AG04450 (cell line): ENCODE measurements around the gene EIF3K. TPM values are rescaled to one million over a fixed set of nuclear protein-coding genes. Genes with fewer than 3 reads are reported as not detected.
"Not testable (repeated sequence)": the region's sequence is repeated elsewhere in the genome, so short reads cannot be mapped to it uniquely, and the experiment has no call there.

Source experiments
- CTCF ChIA-PET: fragments of 300-600, 350-600 bp; formaldehyde crosslinking; extraction: SDS; loops from one replicate; lab custom pipeline; 2022; ENCODE audit warnings: antibody characterized with exemption, inconsistent platforms; lab: Charles Lee
- POLR2A ChIA-PET: fragments of 350-600 bp; formaldehyde crosslinking; extraction: SDS; loops from one replicate; lab custom pipeline; 2021; ENCODE audit warnings: antibody characterized with exemption, inconsistent platforms; lab: Yijun Ruan, JAX
- DNase-seq: peaks from one replicate; pipeline ENCODE4 v3.0.0-alpha.2; 2011; ENCODE audit warnings: low read depth, low spot score
- H3K27ac ChIP-seq: one replicate; pipeline ENCODE4 v1.5.1; 2012; ENCODE audit warnings: low read depth, low read length, control low read depth
- H3K27me3 ChIP-seq: one replicate; pipeline ENCODE4 v1.6.0; 2012; ENCODE audit warnings: low read length; ENCODE audit not compliant: control insufficient read depth, insufficient read depth
- H3K4me3 ChIP-seq: 2 replicates; pipeline ENCODE4 v1.5.1; 2011; ENCODE audit warnings: mild to moderate bottlenecking, low read depth, low read length, control low read depth
- H3K9me3 ChIP-seq: 2 replicates; pipeline ENCODE4 v1.5.1; 2012; ENCODE audit warnings: low read length; ENCODE audit not compliant: control insufficient read depth, insufficient read depth
- polyA plus RNA-seq: library from polyadenylated mRNA; depleted of rRNA; stranded (reverse); fragments of >200 nt; gene quantifications from 2 replicates; pipeline ENCODE4 v1.2.3, GENCODE V29; 2011
- TF ChIP-seq, protein P1 (sequence below): IDR thresholded peaks from 2 replicates; pipeline ENCODE4 v1.5.1; 2011; ENCODE audit warnings: low read depth, low read length, control low read depth, inconsistent platforms

Gene EIF3K
- polyA plus RNA-seq, 1 experiment, result 168 TPM

DNA sequence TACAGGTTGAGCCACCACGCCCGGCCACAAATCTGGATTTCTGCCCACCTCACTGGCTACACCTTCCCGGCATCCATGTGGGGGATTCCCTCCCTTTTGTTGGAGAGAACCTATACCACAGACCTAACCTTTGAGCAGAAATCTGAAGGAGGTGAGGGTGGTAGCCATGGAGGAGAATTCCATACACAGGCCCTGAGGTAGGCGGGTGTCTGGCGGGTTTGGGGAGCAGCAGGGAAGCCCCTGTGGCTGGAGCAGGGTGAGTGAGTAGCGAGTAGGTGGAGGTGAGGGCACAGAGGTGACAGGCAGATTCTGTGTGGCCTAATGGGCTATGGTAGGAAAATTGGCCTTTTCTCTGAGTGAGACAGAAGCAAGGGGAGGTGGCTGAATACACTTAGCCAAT lies 10.6 kb downstream of the EIF3K start:
- no peak overlapping the region for H3K27ac ChIP-seq
- no peaks in the 10 kb centered on the region for H3K9me3 ChIP-seq
- TF ChIP-seq, protein P1, sequence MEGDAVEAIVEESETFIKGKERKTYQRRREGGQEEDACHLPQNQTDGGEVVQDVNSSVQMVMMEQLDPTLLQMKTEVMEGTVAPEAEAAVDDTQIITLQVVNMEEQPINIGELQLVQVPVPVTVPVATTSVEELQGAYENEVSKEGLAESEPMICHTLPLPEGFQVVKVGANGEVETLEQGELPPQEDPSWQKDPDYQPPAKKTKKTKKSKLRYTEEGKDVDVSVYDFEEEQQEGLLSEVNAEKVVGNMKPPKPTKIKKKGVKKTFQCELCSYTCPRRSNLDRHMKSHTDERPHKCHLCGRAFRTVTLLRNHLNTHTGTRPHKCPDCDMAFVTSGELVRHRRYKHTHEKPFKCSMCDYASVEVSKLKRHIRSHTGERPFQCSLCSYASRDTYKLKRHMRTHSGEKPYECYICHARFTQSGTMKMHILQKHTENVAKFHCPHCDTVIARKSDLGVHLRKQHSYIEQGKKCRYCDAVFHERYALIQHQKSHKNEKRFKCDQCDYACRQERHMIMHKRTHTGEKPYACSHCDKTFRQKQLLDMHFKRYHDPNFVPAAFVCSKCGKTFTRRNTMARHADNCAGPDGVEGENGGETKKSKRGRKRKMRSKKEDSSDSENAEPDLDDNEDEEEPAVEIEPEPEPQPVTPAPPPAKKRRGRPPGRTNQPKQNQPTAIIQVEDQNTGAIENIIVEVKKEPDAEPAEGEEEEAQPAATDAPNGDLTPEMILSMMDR, result no peak
- ChIA-PET CTCF (interaction anchor here (1.7 kb wide), 1 partner anchor 226 kb away, joined by 4 read pairs; the partner anchor contains the start of gene FAM98C), POLR2A (interaction anchor here (0.6 kb wide), 2 partner anchors 8 to 218 kb away, joined by 3 to 4 read pairs; no protein-coding TSS in a partner anchor)
- no peak overlapping the region for H3K4me3 ChIP-seq
- DNase-seq, result no peak
- no peaks in the 10 kb centered on the region for H3K27me3 ChIP-seq

DNA sequence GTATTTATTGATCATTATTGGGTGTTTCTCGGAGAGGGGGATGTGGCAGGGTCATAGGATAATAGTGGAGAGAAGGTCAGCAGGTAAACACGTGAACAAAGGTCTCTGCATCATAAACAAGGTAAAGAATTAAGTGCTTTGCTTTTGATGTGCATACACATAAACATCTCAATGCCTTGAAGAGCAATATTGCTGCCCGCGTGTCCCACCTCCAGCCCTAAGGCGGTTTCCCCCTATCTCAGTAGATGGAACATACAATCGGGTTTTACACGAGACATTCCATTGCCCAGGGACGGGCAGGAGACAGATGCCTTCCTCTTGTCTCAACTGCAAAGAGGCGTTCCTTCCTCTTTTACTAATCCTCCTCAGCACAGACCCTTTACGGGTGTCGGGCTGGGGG lies 12.3 kb downstream of the EIF3K start:
- POLR2A ChIA-PET, H3K4me3 ChIP-seq, H3K9me3 ChIP-seq, H3K27ac ChIP-seq, DNase-seq, CTCF ChIA-PET, H3K27me3 ChIP-seq: not testable (repeated sequence)

DNA sequence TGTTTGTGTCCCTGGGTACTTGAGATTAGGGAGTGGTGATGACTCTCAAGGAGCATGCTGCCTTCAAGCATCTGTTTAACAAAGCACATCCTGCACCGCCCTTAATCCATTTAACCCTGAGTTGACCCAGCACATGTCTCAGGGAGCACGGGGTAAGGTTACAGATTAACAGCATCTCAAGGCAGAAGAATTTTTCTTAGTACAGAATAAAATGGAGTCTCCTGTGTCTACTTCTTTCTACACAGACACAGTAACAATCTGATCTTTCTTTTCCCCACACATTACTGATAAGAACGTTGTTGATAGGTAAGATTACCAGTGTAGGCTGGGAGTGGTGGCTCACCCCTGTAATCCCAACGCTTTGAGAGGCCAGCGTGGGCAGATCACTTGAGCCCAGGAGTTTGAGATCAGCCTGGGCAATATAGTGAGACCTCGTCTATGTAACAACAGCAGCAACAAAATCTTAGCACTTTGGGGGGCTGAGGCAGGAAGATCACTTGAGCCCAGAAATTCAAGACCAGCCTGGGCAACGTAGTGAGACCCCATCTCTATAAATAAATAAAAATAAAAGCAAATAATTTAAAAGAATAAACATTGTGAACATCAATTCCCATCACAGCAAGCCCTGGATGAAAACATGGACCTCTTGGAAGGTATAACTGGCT lies 13.0 kb downstream of the EIF3K start:
- DNase-seq, POLR2A ChIA-PET: not testable (repeated sequence)
- CTCF ChIA-PET, result interaction anchor here (3.8 kb wide), 1 partner anchor 118 kb away, joined by 24 read pairs; no protein-coding TSS in a partner anchor

DNA sequence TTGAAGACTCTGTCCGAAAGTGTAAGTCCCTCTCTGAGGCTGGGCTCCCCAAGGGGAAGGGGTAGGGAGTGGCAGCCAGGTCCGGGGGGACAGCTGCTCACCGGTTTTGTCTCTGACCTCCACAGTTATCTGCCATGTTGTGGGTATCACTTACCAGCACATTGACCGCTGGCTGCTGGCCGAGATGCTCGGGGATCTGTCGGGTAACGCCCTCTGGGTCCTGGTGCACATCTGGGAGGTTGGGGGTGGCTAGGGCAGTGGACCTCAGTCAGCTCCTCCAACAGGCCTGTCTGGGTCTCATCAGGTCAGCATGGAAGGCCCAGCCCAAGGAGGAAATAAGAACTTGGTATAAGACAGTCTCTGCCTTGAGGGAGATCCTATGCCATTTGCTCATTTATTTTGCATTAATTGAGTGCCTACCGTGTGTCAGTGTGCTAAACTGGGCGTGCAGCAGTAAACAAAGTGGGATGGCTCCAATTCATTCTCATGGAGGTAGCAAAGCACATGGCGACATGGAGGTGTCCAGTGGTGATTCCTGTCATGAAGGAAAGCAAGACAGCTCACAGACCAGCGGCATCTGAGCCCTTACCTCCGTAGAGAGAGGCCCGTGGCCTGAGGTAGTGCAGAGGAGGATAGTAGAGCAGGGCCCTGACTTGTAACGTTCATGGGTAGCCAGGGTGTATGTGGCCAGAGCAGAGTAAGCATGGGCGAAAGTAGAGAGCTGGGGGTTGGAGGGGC lies 13.7 kb downstream of the EIF3K start:
- TF ChIP-seq, protein P1, result no peak
- ChIA-PET CTCF (interaction anchor here (3.8 to 4.8 kb wide), 2 partner anchors 118 to 229 kb away, joined by 24 to 67 read pairs; partner anchors contain the start of gene FAM98C), POLR2A (no interaction called here)
- no peak for DNase-seq
- H3K4me3 ChIP-seq, result no peak overlapping the region
- H3K9me3 ChIP-seq, result no peaks in the 10 kb centered on the region
- H3K27me3 ChIP-seq, result no peaks in the 10 kb centered on the region
- H3K27ac ChIP-seq, result no peak overlapping the region

More for the DNA sequence above, 13.0 kb downstream of the EIF3K start:
- not testable (repeated sequence) for H3K27me3 ChIP-seq, H3K4me3 ChIP-seq, H3K9me3 ChIP-seq, H3K27ac ChIP-seq

DNA sequence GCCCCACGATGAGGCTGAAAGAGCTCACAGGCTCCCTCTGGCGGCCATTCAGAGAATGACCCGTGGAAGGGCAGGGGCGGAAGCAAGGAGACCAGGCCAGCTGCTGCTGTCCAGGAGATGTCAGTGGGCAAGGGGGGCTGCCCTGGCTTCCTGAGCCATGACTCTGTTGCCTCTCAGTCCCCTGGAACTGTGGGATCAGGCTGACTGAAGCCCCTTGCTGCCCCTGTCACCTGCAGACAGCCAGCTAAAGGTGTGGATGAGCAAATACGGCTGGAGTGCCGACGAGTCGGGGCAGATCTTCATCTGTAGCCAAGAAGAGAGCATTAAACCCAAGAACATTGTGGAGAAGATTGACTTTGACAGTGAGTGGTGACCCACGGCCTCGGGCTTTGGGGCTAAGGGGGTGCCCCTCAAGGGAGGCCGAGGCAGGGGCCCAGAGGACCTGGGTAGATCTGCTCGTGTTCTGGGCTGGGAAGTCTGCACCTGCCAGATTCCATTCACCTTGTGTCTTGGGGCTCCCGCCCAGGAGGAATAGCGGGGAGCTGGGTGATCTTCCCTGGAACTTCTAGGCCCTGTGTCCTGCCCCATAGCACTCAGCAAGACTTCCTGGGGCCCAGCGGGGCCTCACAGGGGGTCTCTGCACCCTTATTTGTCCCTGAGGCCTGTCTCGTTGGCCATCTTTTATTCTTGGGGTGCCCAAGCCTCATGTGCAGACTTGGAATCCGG lies 15.9 kb downstream of the EIF3K start:
- TF ChIP-seq, protein P1, result peak; percentile 94
- peak overlapping the region; percentile 31 for H3K27ac ChIP-seq
- DNase-seq, result peak; percentile 38
- H3K9me3 ChIP-seq, result no peaks in the 10 kb centered on the region
- no peaks in the 10 kb centered on the region for H3K27me3 ChIP-seq
- POLR2A ChIA-PET, result interaction anchor here (0.5 to 1.2 kb wide), 3 partner anchors 16 to 502 kb away, joined by 3 to 5 read pairs (median 4); partner anchors contain the start of gene EIF3K
- CTCF ChIA-PET, result interaction anchor here (0.5 to 4.8 kb wide), 28 partner anchors 9 to 730 kb away, joined by 3 to 67 read pairs (median 5); partner anchors contain the start of genes ACTN4, EIF3K, FAM98C and MAP4K1
- H3K4me3 ChIP-seq, result no peak overlapping the region
